Upper lobe of left lung (tissue), 4 donors: Measurements from ENCODE around the gene NKG7.

Source experiments
- CTCF ChIP-seq, 6 experiments: fragments of 450-650 bp in 4 of 6; fragments of 200-600 bp in 2 of 6; sonication (generic) in 2 of 6; IDR thresholded peaks; one replicate each; pipeline ENCODE4 v1.5.1; 2016 to 2019; ENCODE audit warnings: antibody characterized with exemption in 6 of 6
- POLR2A ChIP-seq, 4 donors: fragments of 450-650 bp; IDR thresholded peaks; one replicate each; pipeline ENCODE4 v1.5.1; 2016 to 2017; ENCODE audit warnings: antibody characterized with exemption in 4 of 4, mild to moderate bottlenecking in 2 of 4
- POLR2AphosphoS5 ChIP-seq, 2 donors: sonication (generic); formaldehyde crosslinking; IDR thresholded peaks; one replicate each; pipeline ENCODE4 v1.5.1; 2017; ENCODE audit warnings: antibody characterized with exemption in 2 of 2

DNA sequence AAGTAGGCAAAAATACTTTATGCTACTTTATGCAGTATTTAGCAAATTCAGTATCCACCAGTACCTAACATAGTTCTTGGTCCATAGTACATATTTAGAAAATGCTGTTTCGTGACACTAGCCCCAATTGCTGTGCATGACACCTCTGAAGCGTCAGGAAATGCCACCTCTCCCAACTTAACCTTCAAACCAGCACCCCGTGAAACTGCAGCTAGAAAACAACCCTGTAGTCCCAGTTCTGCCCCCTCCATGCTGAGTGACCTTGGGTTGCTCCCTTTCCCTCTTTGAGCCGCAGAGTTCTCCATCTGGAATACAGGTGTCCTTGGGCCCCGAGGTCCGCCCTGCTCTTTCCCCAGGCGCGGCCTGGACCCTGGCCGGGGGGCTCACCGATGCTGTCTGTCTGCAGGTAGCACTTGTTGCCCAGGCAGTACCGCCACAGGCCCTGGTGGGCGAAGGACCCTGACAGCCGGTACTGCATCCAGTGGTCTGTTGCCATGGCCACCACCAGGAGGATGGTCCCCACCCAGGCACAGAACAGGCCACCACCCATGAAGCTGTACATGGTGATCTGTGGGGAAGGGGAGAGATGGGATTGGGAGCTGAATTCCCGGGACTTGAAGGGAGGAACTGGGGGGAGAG is 14.5 kb upstream of the NKG7 start:
- TF ChIP-seq CTCF (IDR thresholded peaks at IDR 0.05) (no peak), POLR2AphosphoS5 (IDR thresholded peaks at IDR 0.05) (no peak), POLR2A (IDR thresholded peaks at IDR 0.05) (no peak)
